NOMO-1 (cell line): ENCODE data around the gene LCK.
"Not testable (repeated sequence)": the region's sequence is repeated elsewhere in the genome, so short reads cannot be mapped to it uniquely, and the experiment has no call there.

ENCODE experiments used
- DNase-seq, 2 experiments: peaks; one replicate each; lab custom pipeline; 2025; ENCODE audit not compliant: unreplicated experiment in 2 of 2; lab: John Stamatoyannopoulos, UW

The LCK gene

DNA sequence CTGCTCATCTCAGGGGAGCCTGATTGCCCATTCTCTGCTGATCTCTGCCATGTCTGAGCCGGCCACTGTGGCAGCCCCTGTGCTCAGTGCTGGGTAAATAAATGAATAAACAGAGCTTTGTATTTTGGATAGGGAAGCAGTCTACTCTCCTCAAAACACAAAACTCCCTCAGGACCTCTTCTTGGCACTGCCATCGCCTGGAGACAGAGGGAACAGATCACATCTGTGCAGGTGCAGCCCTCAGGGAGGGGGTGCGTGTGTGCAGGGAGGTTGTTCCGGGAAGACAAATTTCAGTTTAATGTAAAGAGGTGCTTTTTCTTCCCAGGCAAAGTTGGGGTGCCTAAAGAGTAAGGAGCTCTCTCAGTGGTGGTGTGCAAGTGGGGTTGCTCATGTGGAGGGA is 11.7 kb upstream of the LCK start:
- no peak for DNase-seq

- no peak for DNase-seq
Measured at GRCh38 chr1:32239790-32240139, 11.3 kb upstream of the LCK start.

- DNase-seq, result peak; percentile 66 to 70
Measured at GRCh38 chr1:32240140-32240951, 10.7 kb upstream of the LCK start.

- DNase-seq, result peak; percentile 11 to 12
Measured at GRCh38 chr1:32241001-32241763, 9.9 kb upstream of the LCK start.

DNA sequence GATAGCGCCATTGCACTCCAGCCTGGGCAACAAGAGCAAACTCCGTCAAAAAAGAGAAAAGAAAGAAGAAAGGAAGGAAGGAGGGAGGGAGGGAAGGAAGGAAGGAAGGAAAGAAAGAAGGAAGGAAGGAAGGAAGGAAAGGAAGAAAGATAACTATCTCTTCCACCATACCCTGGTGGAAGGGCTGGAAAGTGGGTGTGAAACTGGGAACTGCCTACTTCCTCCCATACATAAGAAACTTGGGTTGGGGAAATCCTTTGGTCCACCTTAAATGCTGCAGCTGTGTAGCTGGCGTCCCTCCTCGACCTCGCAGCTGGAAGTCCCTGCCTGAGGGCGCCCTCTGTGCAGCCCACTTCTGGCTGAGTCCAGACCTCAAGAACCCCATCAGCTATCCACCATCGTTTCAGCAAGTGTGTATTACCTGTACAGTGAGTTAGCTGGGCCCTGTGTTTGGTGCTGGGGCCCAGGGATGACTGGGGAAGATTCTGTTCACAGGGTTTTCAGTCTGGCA is 8.7 kb upstream of the LCK start:
- peak; percentile 19 to 49 for DNase-seq

DNA sequence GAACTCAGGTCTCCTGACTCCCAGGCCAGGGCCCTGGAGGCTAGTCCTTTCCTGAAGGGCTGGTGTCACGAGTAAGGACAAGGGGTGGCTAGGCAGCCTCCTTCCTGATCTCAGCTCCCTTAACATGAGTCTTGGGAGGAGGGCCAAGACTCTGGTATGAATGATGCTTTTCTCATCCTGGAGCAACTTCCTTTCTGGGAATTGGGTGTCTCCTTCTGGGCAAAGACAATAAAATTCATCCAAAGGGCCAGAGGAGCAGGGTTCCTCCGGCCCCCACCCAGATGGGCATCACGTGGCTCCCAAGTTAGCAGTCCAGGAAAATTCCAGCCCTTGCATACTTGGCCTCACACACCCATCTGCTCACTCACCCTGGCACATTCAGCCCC is 4.2 kb upstream of the LCK start, which contains the start of gene FAM167B:
Gene FAM167B (plus strand): TSS at position 335 of the 386 bp plus-strand sequence. CDS start 200 bp downstream, outside the sequence.
- DNase-seq, result no peak

DNA sequence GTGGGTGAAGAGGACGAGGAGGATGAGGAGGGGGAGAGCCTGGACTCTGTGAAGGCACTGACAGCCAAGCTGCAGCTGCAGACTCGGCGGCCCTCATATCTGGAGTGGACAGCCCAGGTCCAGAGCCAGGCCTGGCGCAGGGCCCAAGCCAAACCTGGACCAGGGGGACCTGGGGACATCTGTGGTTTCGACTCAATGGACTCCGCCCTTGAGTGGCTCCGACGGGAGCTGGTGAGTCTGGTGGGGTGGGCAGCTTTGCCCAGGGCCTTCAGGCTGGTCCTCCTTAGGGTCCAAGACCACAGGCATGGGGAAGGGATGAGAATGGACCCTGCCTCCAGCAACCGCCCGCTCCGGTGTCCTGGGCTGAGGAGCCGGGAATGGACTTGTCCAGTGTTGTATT is 3.6 kb upstream of the LCK start:
- no peak for DNase-seq

DNA sequence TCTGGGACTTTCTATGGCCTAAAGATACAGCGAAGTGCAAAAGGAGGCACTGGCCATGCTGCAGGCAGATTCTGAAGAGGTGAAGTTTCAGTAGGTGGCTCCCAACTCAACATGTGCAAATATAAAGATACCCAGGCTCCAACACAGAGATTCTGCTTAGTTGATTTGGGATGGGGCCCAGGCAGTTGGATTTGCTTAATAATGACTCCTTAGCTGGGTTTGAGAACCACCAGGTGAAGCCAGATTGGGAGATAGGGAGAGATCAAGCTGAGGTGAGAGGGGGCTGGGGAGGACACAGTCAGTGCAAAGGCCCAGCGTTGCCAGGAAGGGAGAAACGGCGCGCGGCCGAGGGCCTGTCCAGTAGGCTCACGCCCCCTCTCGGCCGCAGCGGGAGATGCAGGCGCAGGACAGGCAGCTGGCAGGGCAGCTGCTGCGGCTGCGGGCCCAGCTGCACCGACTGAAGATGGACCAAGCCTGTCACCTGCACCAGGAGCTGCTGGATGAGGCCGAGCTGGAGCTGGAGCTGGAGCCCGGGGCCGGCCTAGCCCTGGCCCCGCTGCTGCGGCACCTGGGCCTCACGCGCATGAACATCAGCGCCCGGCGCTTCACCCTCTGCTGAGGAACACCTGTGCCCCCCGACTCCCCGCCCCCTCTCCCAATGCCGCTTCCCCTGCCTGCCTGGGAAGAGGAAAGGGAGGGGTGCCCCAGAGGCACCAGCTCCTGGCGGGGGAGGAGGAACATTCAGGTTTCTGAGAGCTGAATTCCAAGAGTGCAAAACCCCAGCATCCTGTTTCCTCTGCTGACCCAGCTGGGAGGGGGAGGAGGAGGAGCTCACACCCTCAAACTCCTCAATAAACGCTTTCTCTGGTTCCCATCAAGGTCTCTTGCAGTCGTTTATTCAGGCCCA is 2.8 kb upstream of the LCK start:
- peak; percentile 22 to 46 for DNase-seq

DNA sequence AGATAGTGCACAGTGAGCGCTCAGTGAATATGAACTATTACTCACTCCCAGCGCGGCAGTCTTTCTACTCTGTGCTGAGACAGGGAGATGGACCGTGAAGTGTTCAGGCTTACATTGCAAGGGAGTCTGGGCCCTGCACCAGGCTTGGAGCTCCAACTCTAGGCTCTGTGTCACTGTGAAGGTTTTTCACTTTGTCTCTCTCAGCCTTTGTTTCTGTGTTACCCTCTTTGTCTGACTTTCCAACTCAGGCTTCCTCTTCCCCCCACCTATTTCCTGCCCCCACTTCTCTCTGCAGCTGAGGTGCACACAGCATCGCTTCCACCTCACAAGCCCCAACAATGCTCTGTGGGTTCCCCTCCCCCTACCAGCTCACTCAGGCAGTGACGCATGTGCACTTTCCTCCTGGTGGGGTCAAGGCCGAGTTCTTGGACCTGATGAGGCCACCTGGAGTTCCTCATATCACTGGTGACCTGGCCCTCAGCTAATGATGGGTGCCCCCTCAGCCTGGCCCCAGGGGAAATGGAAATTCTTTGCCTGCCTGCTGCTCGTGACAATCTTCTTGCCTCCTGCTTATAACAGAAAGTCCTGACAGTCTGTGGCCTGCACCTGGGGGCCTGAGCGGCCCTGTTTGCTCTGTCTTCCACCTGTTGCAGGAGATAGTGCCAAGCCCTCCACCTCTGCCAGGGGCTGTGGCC is 1.1 kb upstream of the LCK start:
- DNase-seq, result peak; percentile 17 to 33

- DNase-seq, result no peak
Measured at GRCh38 chr1:32255072-32256071, 4.3 kb downstream of the LCK start.

GRCh38 chr1:32256473-32257226 is 5.6 kb downstream of the LCK start:
- DNase-seq, result no peak

DNA sequence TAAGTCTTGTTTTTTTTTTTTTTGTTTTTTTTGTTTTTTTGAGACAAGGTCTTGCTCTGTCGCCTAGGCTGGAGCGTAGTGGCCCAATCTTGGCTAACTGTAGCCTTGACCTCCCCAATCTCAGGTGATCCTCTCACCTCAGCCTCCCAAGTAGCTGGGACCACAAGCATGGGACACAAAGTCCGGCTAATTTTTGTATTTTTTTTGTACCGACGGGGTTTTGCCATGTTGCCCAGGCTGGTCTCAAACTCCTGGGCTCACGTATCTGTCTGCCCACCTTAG is 6.1 kb downstream of the LCK start:
- no peak for DNase-seq

DNA sequence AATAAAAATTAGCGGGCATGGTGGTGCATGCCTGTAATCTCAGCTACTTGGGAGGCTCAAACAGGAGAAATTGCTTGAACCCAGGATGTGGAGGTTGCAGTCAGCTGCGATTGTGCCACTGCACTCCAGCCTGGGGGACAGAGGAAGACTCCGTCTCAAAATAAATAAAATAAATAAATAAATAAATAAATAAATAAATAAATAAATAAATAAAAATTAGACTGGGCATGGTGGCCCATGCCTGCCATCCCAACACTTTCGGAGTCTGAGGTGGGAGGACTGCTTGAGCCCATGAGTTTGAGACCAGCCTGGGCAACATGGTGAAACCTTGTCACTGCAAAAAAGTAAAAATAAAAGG is 12.2 kb downstream of the LCK start:
- DNase-seq, result not testable (repeated sequence)

DNA sequence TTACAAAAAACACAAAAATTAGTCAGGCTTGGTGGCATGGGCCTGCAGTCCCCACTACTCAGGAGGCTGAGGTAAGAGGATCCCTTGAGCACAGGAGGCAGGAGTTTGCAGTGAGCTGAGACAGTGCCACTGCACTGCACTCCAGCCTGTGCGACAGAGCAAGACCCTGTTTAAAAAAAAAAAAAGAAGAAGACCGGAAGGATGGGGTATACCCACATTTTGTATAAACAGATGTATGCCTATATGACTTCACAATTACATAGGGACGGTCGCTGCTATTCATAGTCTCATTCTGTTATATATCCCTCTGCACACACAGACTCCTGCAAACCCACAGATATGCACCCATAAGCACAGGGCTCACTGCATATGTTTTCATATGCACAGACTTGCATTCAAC is 12.7 kb downstream of the LCK start:
- DNase-seq, result no peak

DNA sequence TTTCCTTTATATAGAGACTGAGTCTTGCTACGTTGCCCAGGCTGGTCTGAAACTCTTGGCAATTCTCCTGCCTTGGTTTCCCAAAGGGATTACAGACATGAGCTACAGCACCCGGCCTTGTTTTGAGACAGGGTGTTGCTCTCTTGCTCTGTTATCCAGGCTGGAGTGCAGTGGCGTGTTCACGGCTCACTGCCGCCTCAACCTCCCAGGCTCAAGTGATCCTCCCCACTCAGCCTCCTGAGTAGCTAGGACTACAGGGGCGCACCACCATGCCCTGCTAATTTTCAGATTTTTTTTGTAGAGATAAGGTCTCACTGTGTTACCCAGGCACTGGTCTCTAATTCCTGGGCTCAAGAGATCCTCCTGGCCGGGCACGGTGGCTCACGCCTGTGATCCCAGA is 14.8 kb downstream of the LCK start:
- DNase-seq, result no peak

DNA sequence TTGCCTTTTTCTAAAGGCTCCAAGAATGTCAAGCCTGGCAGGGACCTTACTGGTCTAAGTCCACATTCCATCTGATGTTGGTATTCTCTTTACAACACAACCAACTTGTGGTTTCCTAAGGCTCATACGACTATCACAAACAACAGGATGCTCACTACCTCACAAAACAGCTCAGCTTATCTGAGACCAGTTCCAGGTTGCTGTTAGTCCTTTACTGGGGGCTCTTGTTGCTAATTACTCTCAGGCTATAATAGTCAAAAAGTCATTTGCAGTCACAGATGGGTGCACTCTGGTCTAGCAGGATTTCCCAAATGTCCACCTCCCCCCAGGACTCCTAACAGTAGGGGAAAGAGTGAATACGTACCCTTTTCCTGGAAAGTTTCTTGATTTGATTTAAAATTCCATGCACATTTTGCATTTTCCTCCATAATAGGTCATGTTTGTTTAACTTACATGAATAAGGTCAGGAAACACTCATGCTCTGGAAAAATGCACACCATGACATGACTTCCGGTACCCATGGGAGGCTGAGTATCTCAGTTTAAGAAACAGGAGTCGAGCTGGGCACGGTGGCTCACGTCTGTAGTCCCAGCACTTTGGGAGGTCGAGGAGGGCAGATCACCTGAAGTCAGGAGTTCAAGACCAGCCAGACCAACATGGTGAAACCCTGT is 16.0 kb downstream of the LCK start:
- no peak for DNase-seq

DNA sequence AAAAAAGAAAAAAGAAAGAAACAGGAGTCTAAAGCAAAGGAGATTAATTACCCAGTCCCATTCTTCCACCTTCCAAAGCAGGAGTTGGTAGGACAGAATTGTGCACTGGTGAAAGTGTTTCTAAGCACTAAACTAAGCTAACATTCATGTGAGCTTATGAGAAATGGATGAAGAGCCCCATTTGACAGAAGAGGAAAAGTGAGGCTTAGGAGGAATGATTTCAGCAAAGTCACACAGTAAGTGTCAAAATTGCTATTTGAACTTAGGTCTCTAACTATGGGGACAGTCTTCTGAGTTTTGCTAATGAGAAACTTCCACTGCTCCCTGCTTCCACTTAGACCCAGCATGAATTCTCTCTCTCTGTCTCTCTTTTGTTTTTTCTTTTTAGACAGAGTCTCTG is 18.7 kb downstream of the LCK start:
- no peak for DNase-seq
